ENCODE measurements around the gene ANKRD23. TPM values are rescaled to one million over a fixed set of nuclear protein-coding genes. Genes with fewer than 3 reads are reported as not detected.

The ANKRD23 gene
- polyA plus RNA-seq, 1 of the 3 experiments (the other 2 are of a cell fraction) = 3.1 TPM

DNA sequence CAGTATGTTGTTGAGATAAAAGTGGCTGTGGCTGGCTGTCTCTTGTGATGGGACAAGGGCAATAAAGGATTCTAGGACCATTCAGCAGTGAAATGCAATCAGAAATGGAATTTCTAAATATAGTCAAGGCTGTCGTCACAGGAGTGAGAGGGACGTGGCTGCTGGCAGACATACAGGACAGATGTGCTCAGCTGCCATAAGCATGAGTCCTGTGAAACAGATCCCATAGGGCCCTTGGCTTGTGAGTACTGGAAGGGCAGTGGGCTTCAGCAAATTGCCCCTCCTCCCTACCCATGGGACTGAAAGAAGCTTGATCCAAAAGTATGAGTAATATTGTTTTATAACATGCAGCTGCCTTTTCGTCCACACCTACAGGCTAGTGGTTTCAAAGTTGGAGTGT, 31.9 kb downstream of the ANKRD23 start:
- Histone ChIP-seq H3K4me1 (ENCODE audit: control insufficient read depth in 1 of 2, insufficient read depth in 2 of 2, low read depth in 1 of 2, low read length in 1 of 2) (peaks cover 0 to 14% of the 10 kb centered on the region in 2 experiments; a peak in 2 of 4 replicates), H3K27ac (ENCODE audit: low read depth in 2 of 2, low read length in 1 of 2) (no peak overlapping the region), H3K27me3 (ENCODE audit: insufficient read depth) (no peaks in the 10 kb centered on the region), H3K9ac (no peak overlapping the region), H3K9me2 (no peaks in the 10 kb centered on the region), H3K36me3 (replicated peaks in 1 of 2; ENCODE audit: control insufficient read depth in 1 of 2, insufficient read depth in 2 of 2, low read length in 1 of 2) (peaks cover 0 to 2% of the 10 kb centered on the region in 2 experiments), H2AFZ (ENCODE audit: low read depth) (no peak overlapping the region), H4K20me1 (ENCODE audit: insufficient read depth) (no peaks in the 10 kb centered on the region), H3F3A (replicated peaks; ENCODE audit: insufficient read depth) (peaks cover 4% of the 10 kb centered on the region), H3K79me2 (ENCODE audit: insufficient read depth) (no peaks in the 10 kb centered on the region), H3K4me2 (no peak overlapping the region), H3K9me3 (no peaks in the 10 kb centered on the region), H3K4me3 (ENCODE audit: low read depth in 2 of 2, low read length in 1 of 2) (no peak overlapping the region)
- TF ChIP-seq JUND (IDR thresholded peaks at IDR 0.05) (no peak), POLR2AphosphoS5 (IDR thresholded peaks at IDR 0.05; ENCODE audit: low read depth, low read length) (no peak), EZH2phosphoT487 (IDR thresholded peaks at IDR 0.05; ENCODE audit: borderline replicate concordance, low read depth) (no peak), SMC3 (IDR thresholded peaks at IDR 0.05; ENCODE audit: low read depth, low read length) (no peak), GATA2 (CRISPR knock-in tag; IDR thresholded peaks at IDR 0.05) (no peak), YY1 (IDR thresholded peaks at IDR 0.05; ENCODE audit: low read depth) (no peak)
- TF ChIP-seq, protein P1, sequence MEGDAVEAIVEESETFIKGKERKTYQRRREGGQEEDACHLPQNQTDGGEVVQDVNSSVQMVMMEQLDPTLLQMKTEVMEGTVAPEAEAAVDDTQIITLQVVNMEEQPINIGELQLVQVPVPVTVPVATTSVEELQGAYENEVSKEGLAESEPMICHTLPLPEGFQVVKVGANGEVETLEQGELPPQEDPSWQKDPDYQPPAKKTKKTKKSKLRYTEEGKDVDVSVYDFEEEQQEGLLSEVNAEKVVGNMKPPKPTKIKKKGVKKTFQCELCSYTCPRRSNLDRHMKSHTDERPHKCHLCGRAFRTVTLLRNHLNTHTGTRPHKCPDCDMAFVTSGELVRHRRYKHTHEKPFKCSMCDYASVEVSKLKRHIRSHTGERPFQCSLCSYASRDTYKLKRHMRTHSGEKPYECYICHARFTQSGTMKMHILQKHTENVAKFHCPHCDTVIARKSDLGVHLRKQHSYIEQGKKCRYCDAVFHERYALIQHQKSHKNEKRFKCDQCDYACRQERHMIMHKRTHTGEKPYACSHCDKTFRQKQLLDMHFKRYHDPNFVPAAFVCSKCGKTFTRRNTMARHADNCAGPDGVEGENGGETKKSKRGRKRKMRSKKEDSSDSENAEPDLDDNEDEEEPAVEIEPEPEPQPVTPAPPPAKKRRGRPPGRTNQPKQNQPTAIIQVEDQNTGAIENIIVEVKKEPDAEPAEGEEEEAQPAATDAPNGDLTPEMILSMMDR (IDR thresholded peaks at IDR 0.05) = no peak
- DNase-seq = no peak
- CTCF ChIA-PET = interaction anchor here (2.1 to 6.1 kb wide), 2 partner anchors 12 to 139 kb away, joined by 5 to 31 read pairs; no protein-coding TSS in a partner anchor
- 86% methylated on average over 3 of the region's 3 CpGs for WGBS (ENCODE audit: low lambda C conversion rate)
- POLR2A ChIA-PET = no interaction called here

DNA sequence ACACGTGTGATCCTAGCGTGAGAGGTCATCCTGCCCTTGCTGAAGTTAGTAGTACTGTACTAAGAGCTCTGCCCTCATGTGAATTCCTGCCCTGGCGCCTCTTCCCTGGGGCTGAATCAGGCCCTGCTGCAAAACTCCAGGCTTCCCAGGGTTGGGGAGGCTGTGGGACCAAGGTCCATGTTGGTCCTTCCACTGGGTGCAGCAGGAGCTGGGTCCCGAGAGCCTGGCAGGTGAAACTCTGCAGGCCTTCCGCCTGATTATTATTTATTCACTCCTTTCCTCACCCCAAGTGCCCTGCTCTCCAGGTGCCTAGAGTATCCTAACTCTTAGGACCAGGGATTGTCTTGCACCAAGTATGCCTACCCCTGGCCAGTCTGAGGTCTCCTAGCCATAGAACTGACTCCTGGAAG, 33.0 kb downstream of the ANKRD23 start:
- no peak overlapping the region for H2AFZ ChIP-seq (ENCODE audit: low read depth)
- no peaks in the 10 kb centered on the region for H3K27me3 ChIP-seq (ENCODE audit: insufficient read depth)
- no peaks in the 10 kb centered on the region for H3K9me2 ChIP-seq
- H3K9ac ChIP-seq = no peak overlapping the region
- ChIA-PET CTCF (interaction anchor here (0.6 to 2.1 kb wide), 2 partner anchors 10 to 54 kb away, joined by 3 to 9 read pairs; no protein-coding TSS in a partner anchor), POLR2A (no interaction called here)
- no peak overlapping the region for H3K4me2 ChIP-seq
- H3K9me3 ChIP-seq = no peaks in the 10 kb centered on the region
- peaks cover 4% of the 10 kb centered on the region for H3F3A ChIP-seq (replicated peaks; ENCODE audit: insufficient read depth)
- H3K79me2 ChIP-seq (ENCODE audit: insufficient read depth) = no peaks in the 10 kb centered on the region
- H4K20me1 ChIP-seq (ENCODE audit: insufficient read depth) = no peaks in the 10 kb centered on the region
- no peak overlapping the region for H3K27ac ChIP-seq (ENCODE audit: low read depth in 2 of 2, low read length in 1 of 2)
- 85% methylated on average over 4 of the region's 5 CpGs for WGBS (ENCODE audit: low lambda C conversion rate)
- peaks cover 0 to 2% of the 10 kb centered on the region in 2 experiments for H3K36me3 ChIP-seq (replicated peaks in 1 of 2; ENCODE audit: control insufficient read depth in 1 of 2, insufficient read depth in 2 of 2, low read length in 1 of 2)
- no peak for DNase-seq
- TF ChIP-seq, protein P2, sequence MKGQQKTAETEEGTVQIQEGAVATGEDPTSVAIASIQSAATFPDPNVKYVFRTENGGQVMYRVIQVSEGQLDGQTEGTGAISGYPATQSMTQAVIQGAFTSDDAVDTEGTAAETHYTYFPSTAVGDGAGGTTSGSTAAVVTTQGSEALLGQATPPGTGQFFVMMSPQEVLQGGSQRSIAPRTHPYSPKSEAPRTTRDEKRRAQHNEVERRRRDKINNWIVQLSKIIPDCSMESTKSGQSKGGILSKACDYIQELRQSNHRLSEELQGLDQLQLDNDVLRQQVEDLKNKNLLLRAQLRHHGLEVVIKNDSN (IDR thresholded peaks at IDR 0.05; ENCODE audit: borderline replicate concordance, low read depth) = no peak
- no peak for TF ChIP-seq TEAD4 (IDR thresholded peaks at IDR 0.05; ENCODE audit: borderline replicate concordance, insufficient read depth)
- TF ChIP-seq, protein P3, sequence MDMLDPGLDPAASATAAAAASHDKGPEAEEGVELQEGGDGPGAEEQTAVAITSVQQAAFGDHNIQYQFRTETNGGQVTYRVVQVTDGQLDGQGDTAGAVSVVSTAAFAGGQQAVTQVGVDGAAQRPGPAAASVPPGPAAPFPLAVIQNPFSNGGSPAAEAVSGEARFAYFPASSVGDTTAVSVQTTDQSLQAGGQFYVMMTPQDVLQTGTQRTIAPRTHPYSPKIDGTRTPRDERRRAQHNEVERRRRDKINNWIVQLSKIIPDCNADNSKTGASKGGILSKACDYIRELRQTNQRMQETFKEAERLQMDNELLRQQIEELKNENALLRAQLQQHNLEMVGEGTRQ (IDR thresholded peaks at IDR 0.05; ENCODE audit: borderline replicate concordance, low read depth, low read length) = no peak
- TF ChIP-seq MXI1 (IDR thresholded peaks at IDR 0.05; ENCODE audit: low read depth, low read length) = no peak
- no peak for TF ChIP-seq EZH2phosphoT487 (IDR thresholded peaks at IDR 0.05; ENCODE audit: borderline replicate concordance, low read depth)
- TF ChIP-seq, protein P4, sequence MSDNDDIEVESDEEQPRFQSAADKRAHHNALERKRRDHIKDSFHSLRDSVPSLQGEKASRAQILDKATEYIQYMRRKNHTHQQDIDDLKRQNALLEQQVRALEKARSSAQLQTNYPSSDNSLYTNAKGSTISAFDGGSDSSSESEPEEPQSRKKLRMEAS (IDR thresholded peaks at IDR 0.05; ENCODE audit: low read depth) = no peak
- no peak for TF ChIP-seq JUND (IDR thresholded peaks at IDR 0.05)
- H3K4me1 ChIP-seq (ENCODE audit: control insufficient read depth in 1 of 2, insufficient read depth in 2 of 2, low read depth in 1 of 2, low read length in 1 of 2) = peaks cover 0 to 14% of the 10 kb centered on the region in 2 experiments; a peak in 2 of 4 replicates
- H3K4me3 ChIP-seq (ENCODE audit: low read depth in 2 of 2, low read length in 1 of 2) = no peak overlapping the region
